Lower lobe of right lung (tissue), 2 donors: Measurements from ENCODE around the gene PPARGC1A. TPM values are rescaled to one million over a fixed set of nuclear protein-coding genes. Genes with fewer than 3 reads are reported as not detected.

Source experiments
- ATAC-seq, 2 donors: fragments of 200-7000 bp; cut with Tn5 transposase; one replicate each; pipeline ENCODE4 v1.9.1; 2020 to 2022; ENCODE audit warnings: mild to moderate bottlenecking in 2 of 2, moderate library complexity in 2 of 2
- DNase-seq: peaks from one replicate; pipeline ENCODE4 v3.0.0-alpha.2; 2020
- H3K27ac ChIP-seq: fragments of 200-600 bp; one replicate; pipeline ENCODE4 v1.8.0; 2022
- H3K27me3 ChIP-seq: fragments of 200-600 bp; one replicate; pipeline ENCODE4 v1.8.0; 2022; ENCODE audit warnings: low read depth
- H3K36me3 ChIP-seq: fragments of 200-600 bp; one replicate; pipeline ENCODE4 v1.8.0; 2022; ENCODE audit warnings: mild to moderate bottlenecking
- H3K4me1 ChIP-seq: fragments of 200-600 bp; one replicate; pipeline ENCODE4 v1.8.0; 2022
- H3K4me3 ChIP-seq: fragments of 200-600 bp; one replicate; pipeline ENCODE4 v1.8.0; 2022; ENCODE audit warnings: mild to moderate bottlenecking
- H3K9me3 ChIP-seq: fragments of 200-600 bp; one replicate; pipeline ENCODE4 v1.8.0; 2022
- CTCF ChIP-seq: fragments of 200-600 bp; IDR thresholded peaks from one replicate; pipeline ENCODE4 v1.8.0; 2022; ENCODE audit warnings: antibody characterized with exemption, mild to moderate bottlenecking
- intact Hi-C: fragments of 100-400 bp; cut with DNase I; formaldehyde crosslinking; loops from one replicate; pipeline ENCODE4 v1.11.0; 2022
- long read RNA-seq: library from polyadenylated mRNA; unstranded; transcript quantifications from one replicate; pipeline ENCODE4 v2.0.0, GENCODE V29; 2021
- total RNA-seq: library from RNA; stranded (reverse); fragmentation: NEBNext Ultra II Directional; extraction: Animal tissue kit (Norgen Biotek cat#: 25700); gene quantifications from one replicate; pipeline ENCODE4 v1.2.1, GENCODE V29; 2021
- donor health status: DM: no; HTN: yes; CAD: no; lungs with severe emphysema.

Gene PPARGC1A
- total RNA-seq: 10.5 TPM
- long read RNA-seq, partial matches to known transcripts: 0 of 2 reads
- long read RNA-seq, other reads (novel, unspliced or antisense): 2 of 2 reads

GRCh38 chr4:23889814-23890341, at the start of gene PPARGC1A:
PPARGC1A (minus strand) TSS chr4:23890047; CDS start chr4:23889957, 90 bp downstream.
- no peaks in the 10 kb centered on the region for H3K27me3 ChIP-seq
- peak within 1 kb of the TSS; percentile 56 for H3K4me3 ChIP-seq
- ATAC-seq: peak; percentile 94 to 95
- DNase-seq: peak; percentile 62
- peak within 1 kb of the TSS; percentile 66 for H3K27ac ChIP-seq
- peaks cover 9% of the 10 kb centered on the region for H3K4me1 ChIP-seq
- intact Hi-C loops: no loop called here
- TF ChIP-seq CTCF: no peak
- H3K9me3 ChIP-seq: no peaks in the 10 kb centered on the region
- H3K36me3 ChIP-seq: no peaks in the 10 kb centered on the region

- no peak overlapping the region for H3K27ac ChIP-seq
- no peaks in the 10 kb centered on the region for H3K36me3 ChIP-seq
- TF ChIP-seq CTCF: no peak
- H3K4me1 ChIP-seq: peaks cover 11% of the 10 kb centered on the region
- no peaks in the 10 kb centered on the region for H3K27me3 ChIP-seq
- no peak for ATAC-seq
- H3K9me3 ChIP-seq: no peaks in the 10 kb centered on the region
- DNase-seq: no peak
- intact Hi-C loops: no loop called here
- H3K4me3 ChIP-seq: no peak overlapping the region
Measured at GRCh38 chr4:23938796-23939195, 48.9 kb upstream of the PPARGC1A start.

GRCh38 chr4:23937173-23937572, 47.3 kb upstream of the PPARGC1A start:
- H3K27me3 ChIP-seq: no peaks in the 10 kb centered on the region
- ATAC-seq: no peak
- intact Hi-C loops: no loop called here
- no peaks in the 10 kb centered on the region for H3K36me3 ChIP-seq
- peaks cover 11% of the 10 kb centered on the region for H3K4me1 ChIP-seq
- TF ChIP-seq CTCF: no peak
- H3K9me3 ChIP-seq: no peaks in the 10 kb centered on the region
- no peak overlapping the region for H3K4me3 ChIP-seq
- no peak for DNase-seq
- H3K27ac ChIP-seq: no peak overlapping the region

GRCh38 chr4:23934915-23935314, 45.1 kb upstream of the PPARGC1A start:
- peak; percentile 63 to 79 for ATAC-seq
- Histone ChIP-seq H3K9me3 (no peaks in the 10 kb centered on the region), H3K27ac (peak overlapping the region; percentile 13), H3K36me3 (no peaks in the 10 kb centered on the region), H3K27me3 (no peaks in the 10 kb centered on the region), H3K4me1 (peaks cover 11% of the 10 kb centered on the region), H3K4me3 (no peak overlapping the region)
- TF ChIP-seq CTCF: no peak
- peak; percentile 58 for DNase-seq
- intact Hi-C loops: no loop called here

GRCh38 chr4:23934223-23934622, 44.4 kb upstream of the PPARGC1A start:
- Histone ChIP-seq H3K4me1 (peaks cover 11% of the 10 kb centered on the region), H3K4me3 (no peak overlapping the region), H3K36me3 (no peaks in the 10 kb centered on the region), H3K9me3 (no peaks in the 10 kb centered on the region), H3K27ac (peak overlapping the region; percentile 13), H3K27me3 (no peaks in the 10 kb centered on the region)
- ATAC-seq (no peak), DNase-seq (no peak)
- intact Hi-C loops: no loop called here
- no peak for TF ChIP-seq CTCF
